ENCODE data around the gene ASPHD2. TPM values are rescaled to one million over a fixed set of nuclear protein-coding genes. Genes with fewer than 3 reads are reported as not detected.
A peak's percentile ranks its signal among the peaks of the same experiment; 100 is the strongest.

The ASPHD2 gene
- polyA plus RNA-seq, 1 of the 3 experiments (the other 2 are of a cell fraction): 2.2 TPM

- ChIA-PET POLR2A (no interaction called here), CTCF (interaction anchor here (2.2 to 2.3 kb wide), 2 partner anchors 12 to 84 kb away, joined by 6 to 20 read pairs; no protein-coding TSS in a partner anchor)
- no peak overlapping the region for H2AFZ ChIP-seq (ENCODE audit: low read depth)
- H3K9ac ChIP-seq: no peak overlapping the region
- DNase-seq: no peak
- WGBS (ENCODE audit: low lambda C conversion rate): 100% methylated on average over 4 of the region's 6 CpGs
- no peaks in the 10 kb centered on the region for H3F3A ChIP-seq (replicated peaks; ENCODE audit: insufficient read depth)
- TF ChIP-seq GABPA (IDR thresholded peaks at IDR 0.05; ENCODE audit: low read depth): no peak
- TF ChIP-seq USF2 (IDR thresholded peaks at IDR 0.05; ENCODE audit: borderline replicate concordance, low read depth, low read length): no peak
- TF ChIP-seq TAF1 (IDR thresholded peaks at IDR 0.05; ENCODE audit: borderline replicate concordance, low read depth, low read length): no peak
- TF ChIP-seq FOSL2 (IDR thresholded peaks at IDR 0.05; ENCODE audit: borderline replicate concordance, low read depth): no peak
- TF ChIP-seq TEAD4 (IDR thresholded peaks at IDR 0.05; ENCODE audit: borderline replicate concordance, insufficient read depth): no peak
- TF ChIP-seq USF1 (IDR thresholded peaks at IDR 0.05; ENCODE audit: borderline replicate concordance, low read depth): no peak
- no peak for TF ChIP-seq JUND (IDR thresholded peaks at IDR 0.05)
- TF ChIP-seq MAX (IDR thresholded peaks at IDR 0.05; ENCODE audit: low read depth): no peak
- no peak for TF ChIP-seq POLR2AphosphoS5 (IDR thresholded peaks at IDR 0.05; ENCODE audit: low read depth, low read length)
- TF ChIP-seq IRF3 (IDR thresholded peaks at IDR 0.05; ENCODE audit: low read depth, low read length): no peak
- H3K4me2 ChIP-seq: no peak overlapping the region
- no peaks in the 10 kb centered on the region for H3K9me2 ChIP-seq
- H3K4me3 ChIP-seq (ENCODE audit: low read depth in 2 of 2, low read length in 1 of 2): no peak overlapping the region
- peaks cover 6 to 34% of the 10 kb centered on the region in 2 experiments for H3K36me3 ChIP-seq (replicated peaks in 1 of 2; ENCODE audit: control insufficient read depth in 1 of 2, insufficient read depth in 2 of 2, low read length in 1 of 2)
- H3K27me3 ChIP-seq (ENCODE audit: insufficient read depth): no peaks in the 10 kb centered on the region
- H3K79me2 ChIP-seq (ENCODE audit: insufficient read depth): no peaks in the 10 kb centered on the region
- no peak overlapping the region for H3K27ac ChIP-seq (ENCODE audit: low read depth in 2 of 2, low read length in 1 of 2)
- H3K9me3 ChIP-seq: no peaks in the 10 kb centered on the region
- no peaks in the 10 kb centered on the region; a peak in 1 of 4 replicates for H3K4me1 ChIP-seq (ENCODE audit: control insufficient read depth in 1 of 2, insufficient read depth in 2 of 2, low read depth in 1 of 2, low read length in 1 of 2)
- H4K20me1 ChIP-seq (ENCODE audit: insufficient read depth): no peaks in the 10 kb centered on the region
Observed at GRCh38 chr22:26448941-26449340, 19.9 kb downstream of the ASPHD2 start.

GRCh38 chr22:26450453-26451185 is 21.6 kb downstream of the ASPHD2 start:
- ChIA-PET POLR2A (no interaction called here), CTCF (interaction anchor here (2.1 kb wide), 1 partner anchor 10 kb away, joined by 14 read pairs; no protein-coding TSS in a partner anchor)
- Histone ChIP-seq H3F3A (replicated peaks; ENCODE audit: insufficient read depth) (no peaks in the 10 kb centered on the region), H3K4me2 (no peak overlapping the region), H3K36me3 (replicated peaks in 1 of 2; ENCODE audit: control insufficient read depth in 1 of 2, insufficient read depth in 2 of 2, low read length in 1 of 2) (peaks cover 6 to 37% of the 10 kb centered on the region in 2 experiments), H3K9me2 (no peaks in the 10 kb centered on the region), H3K4me1 (ENCODE audit: control insufficient read depth in 1 of 2, insufficient read depth in 2 of 2, low read depth in 1 of 2, low read length in 1 of 2) (no peaks in the 10 kb centered on the region; a peak in 1 of 4 replicates), H3K27me3 (ENCODE audit: insufficient read depth) (no peaks in the 10 kb centered on the region), H3K79me2 (ENCODE audit: insufficient read depth) (no peaks in the 10 kb centered on the region), H3K4me3 (ENCODE audit: low read depth in 2 of 2, low read length in 1 of 2) (no peak overlapping the region), H4K20me1 (ENCODE audit: insufficient read depth) (no peaks in the 10 kb centered on the region), H3K9me3 (no peaks in the 10 kb centered on the region), H3K9ac (no peak overlapping the region), H3K27ac (ENCODE audit: low read depth in 2 of 2, low read length in 1 of 2) (no peak overlapping the region), H2AFZ (ENCODE audit: low read depth) (no peak overlapping the region)
- TF ChIP-seq RAD21 (IDR thresholded peaks at IDR 0.05; ENCODE audit: low read length) (no peak), SIN3A (IDR thresholded peaks at IDR 0.05; ENCODE audit: borderline replicate concordance, low read depth, low read length) (no peak), USF1 (IDR thresholded peaks at IDR 0.05; ENCODE audit: borderline replicate concordance, low read depth) (no peak)
- WGBS (ENCODE audit: low lambda C conversion rate): 87% methylated on average over 8 of the region's 9 CpGs
- DNase-seq: peak; percentile 46

Data from SK-N-SH (cell line).